MCF 10A (cell line): ENCODE measurements around the gene C17orf58. TPM values are rescaled to one million over a fixed set of nuclear protein-coding genes. Genes with fewer than 3 reads are reported as not detected.

Source experiments
- BruUV-seq: library from RNA; stranded (reverse); fragments of 400-500 nt; replicated peaks from 2 replicates; lab custom pipeline; 2021; lab: Mats Ljungman, UMichigan
- CTCF ChIA-PET: fragments of 300-600 bp; sonication (Branson Sonifier 250); formaldehyde crosslinking; extraction: SDS; loops from one replicate; lab custom pipeline; 2021; ENCODE audit warnings: antibody characterized with exemption, inconsistent platforms; lab: Yijun Ruan, JAX
- POLR2A ChIA-PET: fragments of 300-600, 350-650 bp; sonication (Branson Sonifier 250); formaldehyde crosslinking; extraction: SDS; loops from one replicate; lab custom pipeline; 2020; ENCODE audit warnings: antibody characterized with exemption, inconsistent platforms; lab: Yijun Ruan, JAX
- DNase-seq: peaks from one replicate; pipeline ENCODE4 v3.0.0-alpha.2; 2018; ENCODE audit not compliant: unreplicated experiment
- H3K27ac Mint-ChIP-seq: one replicate; pipeline ENCODE4 v1.8.0; 2022; ENCODE audit warnings: mild to moderate bottlenecking, low read depth, mixed read lengths; ENCODE audit not compliant: unreplicated experiment
- H3K27me3 Mint-ChIP-seq: one replicate; pipeline ENCODE4 v1.8.0; 2022; ENCODE audit warnings: mixed read lengths; ENCODE audit not compliant: insufficient read depth, unreplicated experiment
- H3K36me3 Mint-ChIP-seq: one replicate; pipeline ENCODE4 v1.8.0; 2022; ENCODE audit warnings: mild to moderate bottlenecking, moderate library complexity, mixed read lengths; ENCODE audit not compliant: insufficient read depth, unreplicated experiment
- H3K4me1 Mint-ChIP-seq: one replicate; pipeline ENCODE4 v1.8.0; 2022; ENCODE audit warnings: mixed read lengths; ENCODE audit not compliant: insufficient read depth, unreplicated experiment
- H3K4me3 Mint-ChIP-seq: one replicate; pipeline ENCODE4 v1.8.0; 2022; ENCODE audit warnings: mild to moderate bottlenecking, moderate library complexity, mixed read lengths; ENCODE audit not compliant: unreplicated experiment
- H3K9me3 Mint-ChIP-seq: one replicate; pipeline ENCODE4 v1.8.0; 2022; ENCODE audit warnings: mixed read lengths; ENCODE audit not compliant: unreplicated experiment
- CTCF ChIP-seq: fragments of 200-600 bp; IDR thresholded peaks from one replicate; pipeline ENCODE4 v1.8.0; 2022; ENCODE audit warnings: antibody characterized with exemption, mild to moderate bottlenecking; ENCODE audit not compliant: unreplicated experiment
- intact Hi-C: fragments of 100-400 bp; cut with micrococcal nuclease; formaldehyde crosslinking; loops from 2 replicates; pipeline ENCODE4 v1.14.1; 2022
- total RNA-seq: library from RNA; stranded (reverse); gene quantifications from 2 replicates; pipeline ENCODE4 v1.2.3, GENCODE V29; 2022

C17orf58 gene
- total RNA-seq, 1 experiment from 2014 or later: 9.5 TPM

- intact Hi-C loops: loop anchor here (2.0 to 10.0 kb wide), 2 partner anchors 24 to 110 kb away; no protein-coding TSS in a partner anchor
- H3K4me3 Mint-ChIP-seq: peak overlapping the region; percentile 77
- DNase-seq: peak; percentile 82
- peaks cover 5% of the 10 kb centered on the region for H3K36me3 Mint-ChIP-seq
- ChIA-PET POLR2A (interaction anchor here (0.6 to 6.4 kb wide), 19 partner anchors 10 to 1331 kb away, joined by 3 to 84 read pairs (median 5); partner anchors contain the start of genes AMZ2, BPTF, KPNA2 and WIPI1), CTCF (interaction anchor here (0.5 to 1.2 kb wide), 3 partner anchors 16 to 107 kb away, joined by 3 to 4 read pairs (median 3); no protein-coding TSS in a partner anchor)
- BruUV-seq: TSS peak; percentile 41
- H3K9me3 Mint-ChIP-seq: no peaks in the 10 kb centered on the region
- no peak for TF ChIP-seq CTCF
- H3K27me3 Mint-ChIP-seq: no peaks in the 10 kb centered on the region
- H3K27ac Mint-ChIP-seq: peak overlapping the region; percentile 79
- H3K4me1 Mint-ChIP-seq: peaks cover 26% of the 10 kb centered on the region
Measured at GRCh38 chr17:67994817-67995569, 1.3 kb downstream of the C17orf58 start.

GRCh38 chr17:67993998-67994361, 2.3 kb downstream of the C17orf58 start:
- POLR2A ChIA-PET: interaction anchor here (0.6 to 6.4 kb wide), 21 partner anchors 9 to 1499 kb away, joined by 3 to 84 read pairs (median 5); partner anchors contain the start of genes ABCA5, AMZ2, BPTF and KPNA2
- BruUV-seq: no TSS peak
- H3K4me3 Mint-ChIP-seq: peak overlapping the region; percentile 77
- no peaks in the 10 kb centered on the region for H3K9me3 Mint-ChIP-seq
- H3K27ac Mint-ChIP-seq: peak overlapping the region; percentile 79
- peak; percentile 33 for DNase-seq
- intact Hi-C loops: loop anchor here (2.0 to 10.0 kb wide), 2 partner anchors 25 to 111 kb away; no protein-coding TSS in a partner anchor
- TF ChIP-seq CTCF: no peak
- peaks cover 5% of the 10 kb centered on the region for H3K36me3 Mint-ChIP-seq
- no peaks in the 10 kb centered on the region for H3K27me3 Mint-ChIP-seq
- H3K4me1 Mint-ChIP-seq: peaks cover 26% of the 10 kb centered on the region
- CTCF ChIA-PET: no interaction called here

- Mint-ChIP-seq H3K4me3 (peak overlapping the region; percentile 91), H3K36me3 (peaks cover 5% of the 10 kb centered on the region), H3K27ac (peak overlapping the region; percentile 79), H3K4me1 (peaks cover 26% of the 10 kb centered on the region), H3K27me3 (no peaks in the 10 kb centered on the region), H3K9me3 (no peaks in the 10 kb centered on the region)
- DNase-seq: peak; percentile 78
- intact Hi-C loops: loop anchor here (10.0 kb wide), 1 partner anchor 111 kb away; no protein-coding TSS in a partner anchor
- CTCF ChIA-PET: no interaction called here
- POLR2A ChIA-PET: interaction anchor here (0.6 to 6.4 kb wide), 19 partner anchors 8 to 1500 kb away, joined by 3 to 84 read pairs (median 5); partner anchors contain the start of genes ABCA5, AMZ2, KPNA2 and WIPI1
- peak; percentile 11 for TF ChIP-seq CTCF
- no TSS peak for BruUV-seq
Measured at GRCh38 chr17:67993153-67993997, 2.9 kb downstream of the C17orf58 start.
